Measurements from ENCODE around the gene LCMT1.
A peak's percentile ranks its signal among the peaks of the same experiment; 100 is the strongest.
"Not testable (repeated sequence)": the region's sequence is repeated elsewhere in the genome, so short reads cannot be mapped to it uniquely, and the experiment has no call there.

Gene LCMT1

GRCh38 chr16:25094596-25094995 is 16.9 kb upstream of the LCMT1 start:
- DNase-seq (ENCODE audit: low read depth in 2 of 2) = no peak

GRCh38 chr16:25095636-25096035 is 15.9 kb upstream of the LCMT1 start:
- DNase-seq (ENCODE audit: low read depth in 2 of 2) = no peak

- no peak for DNase-seq (ENCODE audit: low read depth in 2 of 2)
These were observed 14.1 kb upstream of the LCMT1 start for GRCh38 chr16:25097276-25097975.

GRCh38 chr16:25100511-25100910 is 11.0 kb upstream of the LCMT1 start:
- DNase-seq (ENCODE audit: low read depth in 2 of 2) = no peak

GRCh38 chr16:25106567-25107465 is 4.7 kb upstream of the LCMT1 start:
- peak; percentile 23 to 35 for DNase-seq (ENCODE audit: low read depth in 2 of 2)

GRCh38 chr16:25107466-25107792 is 4.1 kb upstream of the LCMT1 start:
- DNase-seq (ENCODE audit: low read depth in 2 of 2) = no peak

GRCh38 chr16:25108054-25108453 is 3.5 kb upstream of the LCMT1 start:
- no peak for DNase-seq (ENCODE audit: low read depth in 2 of 2)

- no peak for DNase-seq (ENCODE audit: low read depth in 2 of 2)
These were observed 1.9 kb upstream of the LCMT1 start for GRCh38 chr16:25109643-25110042.

GRCh38 chr16:25110387-25110947 is 1.1 kb upstream of the LCMT1 start:
- DNase-seq (ENCODE audit: low read depth in 2 of 2) = no peak

GRCh38 chr16:25114121-25114520 is 2.6 kb downstream of the LCMT1 start:
- DNase-seq (ENCODE audit: low read depth in 2 of 2) = no peak

GRCh38 chr16:25118851-25119578 is 7.5 kb downstream of the LCMT1 start:
- DNase-seq (ENCODE audit: low read depth in 2 of 2) = no peak

- DNase-seq (ENCODE audit: low read depth in 2 of 2) = no peak
These were observed 10.5 kb downstream of the LCMT1 start for GRCh38 chr16:25121824-25122600.

- DNase-seq (ENCODE audit: low read depth in 2 of 2) = no peak
These were observed 13.0 kb downstream of the LCMT1 start for GRCh38 chr16:25124503-25124902.

- not testable (repeated sequence) for DNase-seq (ENCODE audit: low read depth in 2 of 2)
These were observed 14.6 kb downstream of the LCMT1 start for GRCh38 chr16:25126086-25126666.

- DNase-seq (ENCODE audit: low read depth in 2 of 2) = no peak
These were observed 15.3 kb downstream of the LCMT1 start for GRCh38 chr16:25126820-25127232.

GRCh38 chr16:25132751-25133150 is 21.2 kb downstream of the LCMT1 start:
- DNase-seq (ENCODE audit: low read depth in 2 of 2) = not testable (repeated sequence)

- DNase-seq (ENCODE audit: low read depth in 2 of 2) = no peak
These were observed 22.7 kb downstream of the LCMT1 start for GRCh38 chr16:25134166-25134700.

- DNase-seq (ENCODE audit: low read depth in 2 of 2) = no peak
These were observed 23.8 kb downstream of the LCMT1 start for GRCh38 chr16:25135254-25135878.

GRCh38 chr16:25138130-25138529 is 26.6 kb downstream of the LCMT1 start:
- DNase-seq (ENCODE audit: low read depth in 2 of 2) = no peak

- DNase-seq (ENCODE audit: low read depth in 2 of 2) = no peak
These were observed 28.9 kb downstream of the LCMT1 start for GRCh38 chr16:25140459-25140858.
